ENCODE data around the gene PACS1.
A peak's percentile ranks its signal among the peaks of the same experiment; 100 is the strongest.

Gene PACS1

DNA sequence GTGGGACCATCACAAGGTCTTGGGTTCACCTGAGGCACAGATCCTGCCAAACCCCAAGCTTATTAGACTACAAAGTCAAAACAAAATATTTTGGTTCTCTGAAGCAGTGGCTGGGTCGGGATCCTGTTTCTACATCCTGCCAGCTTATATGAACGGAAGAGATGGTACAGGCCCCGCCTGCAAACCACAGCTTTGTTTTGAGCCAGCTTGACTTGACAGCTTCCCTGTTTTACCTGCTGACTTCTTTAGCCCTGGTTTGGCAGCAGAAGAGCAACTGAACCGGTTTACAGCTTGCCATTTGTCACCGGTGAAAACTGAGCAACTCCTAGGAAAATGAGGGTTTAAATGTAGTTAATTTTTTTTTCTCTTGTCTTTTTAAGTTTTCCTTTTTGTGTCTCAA, 11.4 kb downstream of the PACS1 start:
- H3K9me3 ChIP-seq (replicated peaks; ENCODE audit: insufficient read depth, low read length): no peaks in the 10 kb centered on the region
- TF ChIP-seq, protein P1, sequence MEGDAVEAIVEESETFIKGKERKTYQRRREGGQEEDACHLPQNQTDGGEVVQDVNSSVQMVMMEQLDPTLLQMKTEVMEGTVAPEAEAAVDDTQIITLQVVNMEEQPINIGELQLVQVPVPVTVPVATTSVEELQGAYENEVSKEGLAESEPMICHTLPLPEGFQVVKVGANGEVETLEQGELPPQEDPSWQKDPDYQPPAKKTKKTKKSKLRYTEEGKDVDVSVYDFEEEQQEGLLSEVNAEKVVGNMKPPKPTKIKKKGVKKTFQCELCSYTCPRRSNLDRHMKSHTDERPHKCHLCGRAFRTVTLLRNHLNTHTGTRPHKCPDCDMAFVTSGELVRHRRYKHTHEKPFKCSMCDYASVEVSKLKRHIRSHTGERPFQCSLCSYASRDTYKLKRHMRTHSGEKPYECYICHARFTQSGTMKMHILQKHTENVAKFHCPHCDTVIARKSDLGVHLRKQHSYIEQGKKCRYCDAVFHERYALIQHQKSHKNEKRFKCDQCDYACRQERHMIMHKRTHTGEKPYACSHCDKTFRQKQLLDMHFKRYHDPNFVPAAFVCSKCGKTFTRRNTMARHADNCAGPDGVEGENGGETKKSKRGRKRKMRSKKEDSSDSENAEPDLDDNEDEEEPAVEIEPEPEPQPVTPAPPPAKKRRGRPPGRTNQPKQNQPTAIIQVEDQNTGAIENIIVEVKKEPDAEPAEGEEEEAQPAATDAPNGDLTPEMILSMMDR (IDR thresholded peaks at IDR 0.05; ENCODE audit: low read length): no peak
- no peak for TF ChIP-seq EZH2 (optimal IDR thresholded peaks at IDR 0.05; ENCODE audit: low read depth, low read length)
- no peak for TF ChIP-seq EZH2phosphoT487 (IDR thresholded peaks at IDR 0.05; ENCODE audit: low read length)
- peak overlapping the region; percentile 62; the same call in 1 of the 2 replicates for H2AFZ ChIP-seq (ENCODE audit: low read length)
- peaks cover 26% of the 10 kb centered on the region for H3K4me1 ChIP-seq (ENCODE audit: low read length)
- peaks cover 71% of the 10 kb centered on the region for H3K79me2 ChIP-seq (ENCODE audit: low read length)
- DNase-seq: peak; percentile 89
- H3K27me3 ChIP-seq (replicated peaks; ENCODE audit: insufficient read depth, low read length): no peaks in the 10 kb centered on the region
- H3K9ac ChIP-seq (ENCODE audit: low read length): peak overlapping the region; percentile 51; the same call in 1 of the 2 replicates
- H3K36me3 ChIP-seq (replicated peaks; ENCODE audit: insufficient read depth, low read length): no peaks in the 10 kb centered on the region
- no peaks in the 10 kb centered on the region for H3K9me2 ChIP-seq (replicated peaks; ENCODE audit: insufficient read depth, low read length)
- H3K4me3 ChIP-seq (ENCODE audit: low read length): peak overlapping the region; percentile 55
- peaks cover 13% of the 10 kb centered on the region for H3F3A ChIP-seq (ENCODE audit: insufficient read depth, low read length)
- H3K27ac ChIP-seq (ENCODE audit: low read length): peak overlapping the region; percentile 73
- peak overlapping the region; percentile 91 for H3K4me2 ChIP-seq (ENCODE audit: low read depth, low read length)
- no peaks in the 10 kb centered on the region for H4K20me1 ChIP-seq (ENCODE audit: insufficient read depth, low read length)

DNA sequence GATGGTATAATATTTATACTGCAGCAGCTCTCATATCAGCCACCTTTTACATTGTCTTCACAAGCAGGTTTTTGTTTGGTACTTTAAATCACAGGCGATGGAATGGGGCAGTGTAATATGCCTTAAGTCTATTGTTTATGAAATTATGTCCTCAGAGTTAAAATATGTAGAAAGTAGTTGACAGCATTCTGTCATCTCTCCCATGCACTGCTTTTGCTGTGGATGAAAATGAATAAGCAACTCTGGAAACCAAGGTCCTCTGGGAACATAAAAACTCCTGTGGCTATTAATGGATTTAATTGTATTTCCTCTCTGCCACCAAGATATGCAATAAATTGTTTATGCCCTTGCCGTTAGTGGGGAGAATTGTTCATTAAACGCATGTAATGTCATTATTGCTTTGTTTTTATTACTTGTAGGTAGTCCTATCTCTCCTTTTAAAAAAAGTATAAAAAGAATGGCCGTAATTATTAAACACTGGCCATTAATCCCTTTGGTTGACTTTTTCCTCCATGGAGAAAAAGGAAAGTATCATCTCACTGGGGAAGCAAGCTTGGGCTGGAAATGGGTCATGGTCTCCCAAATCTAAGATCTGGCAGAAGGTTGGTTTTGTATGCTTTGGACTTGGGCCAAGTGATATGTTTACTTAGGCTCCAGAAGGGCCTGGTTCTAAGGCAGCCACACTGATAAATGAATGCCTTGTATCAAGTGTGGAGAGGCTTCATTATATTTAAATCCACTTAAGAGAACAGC, 13.1 kb downstream of the PACS1 start:
- H3K4me3 ChIP-seq (ENCODE audit: low read length): no peak overlapping the region
- no peaks in the 10 kb centered on the region for H3K27me3 ChIP-seq (replicated peaks; ENCODE audit: insufficient read depth, low read length)
- no peak overlapping the region for H2AFZ ChIP-seq (ENCODE audit: low read length)
- H3K4me2 ChIP-seq (ENCODE audit: low read depth, low read length): no peak overlapping the region
- H3K9me3 ChIP-seq (replicated peaks; ENCODE audit: insufficient read depth, low read length): no peaks in the 10 kb centered on the region
- H3K9ac ChIP-seq (ENCODE audit: low read length): no peak overlapping the region
- H4K20me1 ChIP-seq (ENCODE audit: insufficient read depth, low read length): no peaks in the 10 kb centered on the region
- peaks cover 78% of the 10 kb centered on the region for H3K79me2 ChIP-seq (ENCODE audit: low read length)
- H3K36me3 ChIP-seq (replicated peaks; ENCODE audit: insufficient read depth, low read length): no peaks in the 10 kb centered on the region
- no peak for DNase-seq
- peaks cover 26% of the 10 kb centered on the region for H3K4me1 ChIP-seq (ENCODE audit: low read length)
- TF ChIP-seq, protein P1 (IDR thresholded peaks at IDR 0.05; ENCODE audit: low read length): no peak
- no peak for TF ChIP-seq EZH2 (optimal IDR thresholded peaks at IDR 0.05; ENCODE audit: low read depth, low read length)
- TF ChIP-seq EZH2phosphoT487 (IDR thresholded peaks at IDR 0.05; ENCODE audit: low read length): no peak
- H3K27ac ChIP-seq (ENCODE audit: low read length): no peak overlapping the region
- H3F3A ChIP-seq (ENCODE audit: insufficient read depth, low read length): peaks cover 13% of the 10 kb centered on the region
- H3K9me2 ChIP-seq (replicated peaks; ENCODE audit: insufficient read depth, low read length): no peaks in the 10 kb centered on the region

DNA sequence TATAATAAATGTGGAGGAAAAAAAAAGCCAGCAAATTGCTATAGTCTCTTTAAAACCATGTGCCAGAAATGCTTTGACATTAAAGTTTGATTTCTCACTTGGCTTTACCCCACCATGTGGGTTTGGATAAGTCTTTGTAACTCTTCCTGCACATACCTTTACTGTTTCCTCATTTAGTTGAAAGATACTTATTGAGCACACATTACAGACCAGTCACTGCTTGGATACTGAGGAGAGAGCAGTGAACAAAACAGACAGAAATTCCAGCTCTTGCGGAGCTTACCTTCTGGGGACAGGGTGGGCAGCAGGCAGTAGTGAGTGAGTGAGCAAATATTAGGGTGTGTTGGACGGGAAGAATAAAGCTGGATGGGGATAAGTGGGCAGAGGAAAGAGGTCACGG, 13.7 kb downstream of the PACS1 start:
- Histone ChIP-seq H3K4me3 (ENCODE audit: low read length) (no peak overlapping the region), H3K9me2 (replicated peaks; ENCODE audit: insufficient read depth, low read length) (no peaks in the 10 kb centered on the region), H3K9me3 (replicated peaks; ENCODE audit: insufficient read depth, low read length) (no peaks in the 10 kb centered on the region), H2AFZ (ENCODE audit: low read length) (no peak overlapping the region), H3K4me2 (ENCODE audit: low read depth, low read length) (no peak overlapping the region), H4K20me1 (ENCODE audit: insufficient read depth, low read length) (no peaks in the 10 kb centered on the region), H3K9ac (ENCODE audit: low read length) (no peak overlapping the region), H3K27me3 (replicated peaks; ENCODE audit: insufficient read depth, low read length) (no peaks in the 10 kb centered on the region), H3K4me1 (ENCODE audit: low read length) (peaks cover 26% of the 10 kb centered on the region), H3K36me3 (replicated peaks; ENCODE audit: insufficient read depth, low read length) (no peaks in the 10 kb centered on the region), H3K79me2 (ENCODE audit: low read length) (peaks cover 78% of the 10 kb centered on the region), H3F3A (ENCODE audit: insufficient read depth, low read length) (peaks cover 13% of the 10 kb centered on the region), H3K27ac (ENCODE audit: low read length) (no peak overlapping the region)
- TF ChIP-seq EZH2 (optimal IDR thresholded peaks at IDR 0.05; ENCODE audit: low read depth, low read length) (no peak), EZH2phosphoT487 (IDR thresholded peaks at IDR 0.05; ENCODE audit: low read length) (no peak)
- TF ChIP-seq, protein P1 (IDR thresholded peaks at IDR 0.05; ENCODE audit: low read length): no peak
- DNase-seq: no peak

Data from MM.1S (cell line).